ENCODE results near the gene BAIAP2L1. TPM values are rescaled to one million over a fixed set of nuclear protein-coding genes. Genes with fewer than 3 reads are reported as not detected.
A peak's percentile ranks its signal among the peaks of the same experiment; 100 is the strongest.
"Not testable (repeated sequence)": the region's sequence is repeated elsewhere in the genome, so short reads cannot be mapped to it uniquely, and the experiment has no call there.

Gene BAIAP2L1
- total RNA-seq, 6 experiments from 2014 or later: 9.1 to 29.5 (median 25.2) TPM

- no peak overlapping the region for H3K4me3 ChIP-seq
- 88% methylated on average over 4 of the region's 4 CpGs for WGBS (ENCODE audit: insufficient coverage, low coverage, low lambda C conversion rate, missing lambda C conversion rate)
- H3K27ac ChIP-seq: no peak overlapping the region
- intact Hi-C loops (cut with DNase I): no loop called here
- DNase-seq (no peak), ATAC-seq (no peak)
- H3K4me1 ChIP-seq: peaks cover 0 to 25% (median 0%) of the 10 kb centered on the region in 4 donors
- no peaks in the 10 kb centered on the region for H3K9me3 ChIP-seq
- H3K27me3 ChIP-seq: no peaks in the 10 kb centered on the region
- no peaks in the 10 kb centered on the region for H3K36me3 ChIP-seq
- TF ChIP-seq CTCF (IDR thresholded peaks at IDR 0.05) (no peak), POLR2A (IDR thresholded peaks at IDR 0.05) (no peak)
These were observed 5.4 kb downstream of the BAIAP2L1 start for GRCh38 chr7:98395481-98395880.

- intact Hi-C loops (cut with DNase I): no loop called here
- H3K36me3 ChIP-seq: no peaks in the 10 kb centered on the region
- no peaks in the 10 kb centered on the region for H3K27me3 ChIP-seq
- ATAC-seq (no peak), DNase-seq (no peak)
- WGBS (ENCODE audit: insufficient coverage, low coverage, low lambda C conversion rate, missing lambda C conversion rate): 47% methylated on average over 5 of the region's 5 CpGs
- no peak overlapping the region for H3K27ac ChIP-seq
- no peak overlapping the region for H3K4me3 ChIP-seq
- H3K4me1 ChIP-seq: peaks cover 0 to 25% (median 0%) of the 10 kb centered on the region in 4 donors
- TF ChIP-seq POLR2A (IDR thresholded peaks at IDR 0.05) (no peak), CTCF (IDR thresholded peaks at IDR 0.05) (no peak)
- H3K9me3 ChIP-seq: no peaks in the 10 kb centered on the region
These were observed 6.5 kb downstream of the BAIAP2L1 start for GRCh38 chr7:98394377-98394836.

- peaks cover 0 to 38% (median 13%) of the 10 kb centered on the region in 4 donors for H3K4me1 ChIP-seq
- no peaks in the 10 kb centered on the region for H3K9me3 ChIP-seq
- H3K36me3 ChIP-seq: no peaks in the 10 kb centered on the region
- WGBS (ENCODE audit: insufficient coverage, low coverage, low lambda C conversion rate, missing lambda C conversion rate): 59% methylated on average over 9 of the region's 9 CpGs
- TF ChIP-seq CTCF (IDR thresholded peaks at IDR 0.05) (no peak), POLR2A (IDR thresholded peaks at IDR 0.05) (no peak)
- DNase-seq (peak in 1 of 3 donors; percentile 7), ATAC-seq (peak; percentile 63 to 80 (median 65))
- no peaks in the 10 kb centered on the region for H3K27me3 ChIP-seq
- no peak overlapping the region for H3K27ac ChIP-seq
- no peak overlapping the region for H3K4me3 ChIP-seq
- intact Hi-C loops (cut with DNase I): no loop called here
These were observed 13.2 kb downstream of the BAIAP2L1 start for GRCh38 chr7:98387544-98388226.

GRCh38 chr7:98387131-98387530 lies 13.8 kb downstream of the BAIAP2L1 start:
- 87% methylated on average over 5 of the region's 8 CpGs for WGBS (ENCODE audit: insufficient coverage, low coverage, low lambda C conversion rate, missing lambda C conversion rate)
- TF ChIP-seq POLR2A (IDR thresholded peaks at IDR 0.05): no peak
- TF ChIP-seq CTCF (IDR thresholded peaks at IDR 0.05): no peak

GRCh38 chr7:98385532-98385931 lies 15.4 kb downstream of the BAIAP2L1 start:
- intact Hi-C loops (cut with DNase I); H3K9me3 ChIP-seq; H3K27me3 ChIP-seq; H3K36me3 ChIP-seq; H3K4me3 ChIP-seq; DNase-seq; ATAC-seq: not testable (repeated sequence)
- Histone ChIP-seq H3K27ac (peak overlapping the region in 2 of 3 donors; percentile 40 to 66), H3K4me1 (peaks cover 0 to 27% (median 13%) of the 10 kb centered on the region in 4 donors)
- WGBS (ENCODE audit: insufficient coverage, low coverage, low lambda C conversion rate, missing lambda C conversion rate): 71% methylated on average over 3 of the region's 5 CpGs

More at GRCh38 chr7:98387131-98387530, 13.8 kb downstream of the BAIAP2L1 start:
- DNase-seq (peak in 1 of 3 donors; percentile 26), ATAC-seq (no peak)
- no peaks in the 10 kb centered on the region for H3K27me3 ChIP-seq
- no peaks in the 10 kb centered on the region for H3K36me3 ChIP-seq
- intact Hi-C loops (cut with DNase I): no loop called here
- H3K9me3 ChIP-seq: no peaks in the 10 kb centered on the region
- H3K27ac ChIP-seq: no peak overlapping the region
- peaks cover 0 to 33% (median 13%) of the 10 kb centered on the region in 4 donors for H3K4me1 ChIP-seq
- H3K4me3 ChIP-seq: no peak overlapping the region

All from right lobe of liver (tissue), 6 donors.